A673 (cell line): Measurements from ENCODE around the gene ODAD2.

Source experiments
- CTCF ChIP-seq: fragments of 300-800, 200-600 bp; sonication (generic); conservative IDR thresholded peaks from 2 replicates; pipeline ENCODE4 v1.5.1; 2017; ENCODE audit warnings: low read depth, mild to moderate bottlenecking, antibody characterized with exemption, low read length, moderate library complexity, mixed read lengths
- EZH2 ChIP-seq: fragments of 200-600 bp; sonication (generic); IDR thresholded peaks from 2 replicates; pipeline ENCODE4 v1.6.1; 2017; ENCODE audit warnings: borderline replicate concordance, low read depth, mild to moderate bottlenecking, mixed read lengths, antibody characterized with exemption, low read length; ENCODE audit not compliant: poor library complexity, severe bottlenecking

GRCh38 chr10:28046579-28046978 is 47.7 kb upstream of the ODAD2 start:
- TF ChIP-seq CTCF (no peak), EZH2 (no peak)
